K562 (cell line): ENCODE data around the gene SPATA21. TPM values are rescaled to one million over a fixed set of nuclear protein-coding genes. Genes with fewer than 3 reads are reported as not detected.

Experiments used
- GATA2 ChIP-seq: sonication (generic); formaldehyde crosslinking; IDR thresholded peaks from 2 replicates; pipeline ENCODE4 v1.4.0; 2020; ENCODE audit warnings: mild to moderate bottlenecking, missing genetic modification reagents
- IRF2 ChIP-seq: sonication (generic); formaldehyde crosslinking; IDR thresholded peaks from 2 replicates; pipeline ENCODE4 v1.8.1; 2022; ENCODE audit warnings: mild to moderate bottlenecking, missing genetic modification reagents
- NBN ChIP-seq: fragments of 450-650 bp; IDR thresholded peaks from 2 replicates; pipeline ENCODE4 v1.6.1; 2016; ENCODE audit warnings: low read depth, mild to moderate bottlenecking
- NFATC3 ChIP-seq: fragments of 450-650 bp; IDR thresholded peaks from 2 replicates; pipeline ENCODE4 v1.6.1; 2017; ENCODE audit warnings: mild to moderate bottlenecking
- NFYB ChIP-seq: IDR thresholded peaks from 2 replicates; pipeline ENCODE4 v1.6.1; 2011; ENCODE audit warnings: mild to moderate bottlenecking, moderate library complexity; ENCODE audit not compliant: insufficient read length; ENCODE audit errors: extremely low read depth
- NR1H2 ChIP-seq: sonication (generic); formaldehyde crosslinking; IDR thresholded peaks from 2 replicates; pipeline ENCODE4 v1.4.0; 2020; ENCODE audit warnings: mild to moderate bottlenecking, missing genetic modification reagents
- PML ChIP-seq: IDR thresholded peaks from 2 replicates; pipeline ENCODE4 v1.6.1; 2012; ENCODE audit warnings: low read length, inconsistent platforms
- PRPF4 ChIP-seq: fragments of 200-400 bp; formaldehyde crosslinking; IDR thresholded peaks from one replicate; pipeline ENCODE4 v1.6.1; 2017; ENCODE audit warnings: low read length, low read depth, mild to moderate bottlenecking; ENCODE audit not compliant: insufficient read depth, poor library complexity, severe bottlenecking
- RBM39 ChIP-seq: fragments of 200-400 bp; formaldehyde crosslinking; optimal IDR thresholded peaks from 2 replicates; pipeline ENCODE3; 2018; ENCODE audit warnings: low read depth, low read length
- SAP30 ChIP-seq: fragments of 200-600 bp; sonication (generic); IDR thresholded peaks from 2 replicates; pipeline ENCODE4 v1.6.1; 2012; ENCODE audit warnings: borderline replicate concordance, low read depth, mild to moderate bottlenecking, moderate library complexity, low read length, control low read depth, inconsistent platforms; ENCODE audit not compliant: insufficient read depth, poor library complexity, severe bottlenecking
- SNIP1 ChIP-seq: fragments of 450-650 bp; IDR thresholded peaks from 2 replicates; pipeline ENCODE4 v1.7.1; 2017; ENCODE audit warnings: low read depth, mild to moderate bottlenecking
- SNRNP70 ChIP-seq: fragments of 200-400 bp; formaldehyde crosslinking; optimal IDR thresholded peaks from 2 replicates; pipeline ENCODE3; 2017; ENCODE audit warnings: low read depth, low read length
- TCFL5 ChIP-seq: fragments of 250-450 bp; sonication (Bioruptor Pico); conservative IDR thresholded peaks from 2 replicates; pipeline ENCODE4 v1.6.1; 2021; ENCODE audit warnings: mild to moderate bottlenecking, moderate library complexity, matching md5 sums
- TRIM24 ChIP-seq, 2 experiments: fragments of 450-650 bp; IDR thresholded peaks; 2 replicates each; pipeline ENCODE4 v1.6.1; 2016
- ZNF324 ChIP-seq: fragments of 250-450 bp; sonication (Bioruptor Pico); IDR thresholded peaks from 2 replicates; pipeline ENCODE4 v1.4.0; 2020; ENCODE audit warnings: mild to moderate bottlenecking
- ZNF57 ChIP-seq: fragments of 450-650 bp; formaldehyde crosslinking; IDR thresholded peaks from 2 replicates; pipeline ENCODE4 v1.4.0; 2020; ENCODE audit warnings: mild to moderate bottlenecking, moderate library complexity
- polyA plus RNA-seq, 8 experiments: library from polyadenylated mRNA; depleted of rRNA in 4 of 8; stranded (reverse) in 5 of 8; unstranded in 3 of 8; fragments of >200 nt; fragmentation: Nextera tagmentation in 2 of 8; fragmentation: Illumina TruSeq in 1 of 8; extraction: Ambion mirVana in 2 of 8; extraction: Trizol in 1 of 8; gene quantifications; 2 replicates each; pipeline versions ENCODE4 v1.2.1 to v1.2.3, GENCODE V29; 2011 to 2014; ENCODE audit warnings: inconsistent platforms in 1 of 8, missing spikeins in 1 of 8
- total RNA-seq, 7 experiments: library from RNA; depleted of rRNA in 6 of 7; stranded (reverse); fragments of >200 nt in 6 of 7; fragmentation: Illumina TruSeq in 2 of 7; extraction: Trizol in 2 of 7; gene quantifications; 2 replicates each; pipeline versions ENCODE4 v1.2.1 to v1.2.3, GENCODE V29; 2011 to 2021; ENCODE audit warnings: low replicate concordance in 1 of 7
- TF ChIP-seq, protein P1 (sequence below): fragments of 450-650 bp; IDR thresholded peaks from 2 replicates; pipeline ENCODE4 v1.6.1; 2017; ENCODE audit warnings: antibody characterized with exemption, mild to moderate bottlenecking
- TF ChIP-seq, protein P2 (sequence below): sonication (generic); formaldehyde crosslinking; IDR thresholded peaks from 2 replicates; pipeline ENCODE4 v1.8.1; 2023; ENCODE audit warnings: mild to moderate bottlenecking, missing genetic modification reagents
- TF ChIP-seq, protein P3 (sequence below): fragments of 250-450 bp; sonication (Bioruptor Pico); IDR thresholded peaks from 2 replicates; pipeline ENCODE4 v1.6.1; 2021; ENCODE audit warnings: mild to moderate bottlenecking
- TF ChIP-seq, protein P4 (sequence below): fragments of 200-800 bp; sonication (Bioruptor generic); IDR thresholded peaks from 2 replicates; pipeline ENCODE4 v1.6.1; 2017; ENCODE audit warnings: missing genetic modification characterization, missing compliant biosample characterization
- TF ChIP-seq, protein P5 (sequence below): fragments of 250-450 bp; sonication (Bioruptor Pico); IDR thresholded peaks from 2 replicates; pipeline ENCODE4 v1.9.0; 2021; ENCODE audit warnings: mild to moderate bottlenecking

The SPATA21 gene
- total and polyA plus RNA-seq, 9 of the 15 experiments (the other 6 are each of a cell fraction or from before 2014, with no cell fraction given), result 0.10 to 0.36 (median 0.13) TPM; not detected in 3

DNA sequence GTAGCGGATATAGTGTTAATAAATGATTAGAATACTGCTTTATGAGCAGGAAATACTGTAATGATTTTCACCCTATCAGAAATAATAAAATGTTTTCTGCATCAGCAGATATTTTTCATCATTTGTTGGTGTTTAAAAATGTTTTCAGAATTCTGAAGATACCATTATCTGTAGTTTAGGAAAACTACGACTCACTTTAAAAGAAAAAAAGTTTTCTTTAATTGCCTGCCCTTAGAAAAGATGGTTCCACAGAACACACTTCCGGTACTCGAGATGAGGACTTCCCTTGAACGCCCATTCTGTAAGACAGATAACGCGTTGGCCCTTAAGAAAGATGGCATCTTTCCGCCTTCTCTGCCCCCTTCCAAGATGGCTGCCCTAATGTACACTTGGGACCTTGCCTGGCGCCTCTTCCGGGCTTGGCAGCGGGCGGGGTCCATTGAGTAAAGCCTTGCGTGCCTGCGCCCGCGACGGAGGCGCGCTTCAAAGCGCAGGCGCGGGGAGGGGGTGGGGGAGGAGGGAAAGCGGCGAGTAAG is 70.4 kb downstream of the SPATA21 start, which contains the start of gene SZRD1 (continued):
- TF ChIP-seq TCFL5, result no peak
- TF ChIP-seq SNIP1, result no peak
- no peak for TF ChIP-seq IRF2
- no peak for TF ChIP-seq ZNF324
- TF ChIP-seq ZNF57 (CRISPR knock-in tag), result no peak
- TF ChIP-seq SNRNP70, result no peak
- no peak for TF ChIP-seq PML
- TF ChIP-seq, protein P1, sequence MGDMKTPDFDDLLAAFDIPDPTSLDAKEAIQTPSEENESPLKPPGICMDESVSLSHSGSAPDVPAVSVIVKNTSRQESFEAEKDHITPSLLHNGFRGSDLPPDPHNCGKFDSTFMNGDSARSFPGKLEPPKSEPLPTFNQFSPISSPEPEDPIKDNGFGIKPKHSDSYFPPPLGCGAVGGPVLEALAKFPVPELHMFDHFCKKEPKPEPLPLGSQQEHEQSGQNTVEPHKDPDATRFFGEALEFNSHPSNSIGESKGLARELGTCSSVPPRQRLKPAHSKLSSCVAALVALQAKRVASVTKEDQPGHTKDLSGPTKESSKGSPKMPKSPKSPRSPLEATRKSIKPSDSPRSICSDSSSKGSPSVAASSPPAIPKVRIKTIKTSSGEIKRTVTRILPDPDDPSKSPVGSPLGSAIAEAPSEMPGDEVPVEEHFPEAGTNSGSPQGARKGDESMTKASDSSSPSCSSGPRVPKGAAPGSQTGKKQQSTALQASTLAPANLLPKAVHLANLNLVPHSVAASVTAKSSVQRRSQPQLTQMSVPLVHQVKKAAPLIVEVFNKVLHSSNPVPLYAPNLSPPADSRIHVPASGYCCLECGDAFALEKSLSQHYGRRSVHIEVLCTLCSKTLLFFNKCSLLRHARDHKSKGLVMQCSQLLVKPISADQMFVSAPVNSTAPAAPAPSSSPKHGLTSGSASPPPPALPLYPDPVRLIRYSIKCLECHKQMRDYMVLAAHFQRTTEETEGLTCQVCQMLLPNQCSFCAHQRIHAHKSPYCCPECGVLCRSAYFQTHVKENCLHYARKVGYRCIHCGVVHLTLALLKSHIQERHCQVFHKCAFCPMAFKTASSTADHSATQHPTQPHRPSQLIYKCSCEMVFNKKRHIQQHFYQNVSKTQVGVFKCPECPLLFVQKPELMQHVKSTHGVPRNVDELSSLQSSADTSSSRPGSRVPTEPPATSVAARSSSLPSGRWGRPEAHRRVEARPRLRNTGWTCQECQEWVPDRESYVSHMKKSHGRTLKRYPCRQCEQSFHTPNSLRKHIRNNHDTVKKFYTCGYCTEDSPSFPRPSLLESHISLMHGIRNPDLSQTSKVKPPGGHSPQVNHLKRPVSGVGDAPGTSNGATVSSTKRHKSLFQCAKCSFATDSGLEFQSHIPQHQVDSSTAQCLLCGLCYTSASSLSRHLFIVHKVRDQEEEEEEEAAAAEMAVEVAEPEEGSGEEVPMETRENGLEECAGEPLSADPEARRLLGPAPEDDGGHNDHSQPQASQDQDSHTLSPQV, result peak; percentile 68; the same call in 1 of the 2 replicates
- no peak; the same call in none of the 2 replicates for TF ChIP-seq GATA2 (CRISPR knock-in tag)
- no peak for TF ChIP-seq NFYB
- no peak for TF ChIP-seq NBN
- peak; percentile 18; the same call in 1 of the 2 replicates for TF ChIP-seq NFATC3
- TF ChIP-seq, protein P2, sequence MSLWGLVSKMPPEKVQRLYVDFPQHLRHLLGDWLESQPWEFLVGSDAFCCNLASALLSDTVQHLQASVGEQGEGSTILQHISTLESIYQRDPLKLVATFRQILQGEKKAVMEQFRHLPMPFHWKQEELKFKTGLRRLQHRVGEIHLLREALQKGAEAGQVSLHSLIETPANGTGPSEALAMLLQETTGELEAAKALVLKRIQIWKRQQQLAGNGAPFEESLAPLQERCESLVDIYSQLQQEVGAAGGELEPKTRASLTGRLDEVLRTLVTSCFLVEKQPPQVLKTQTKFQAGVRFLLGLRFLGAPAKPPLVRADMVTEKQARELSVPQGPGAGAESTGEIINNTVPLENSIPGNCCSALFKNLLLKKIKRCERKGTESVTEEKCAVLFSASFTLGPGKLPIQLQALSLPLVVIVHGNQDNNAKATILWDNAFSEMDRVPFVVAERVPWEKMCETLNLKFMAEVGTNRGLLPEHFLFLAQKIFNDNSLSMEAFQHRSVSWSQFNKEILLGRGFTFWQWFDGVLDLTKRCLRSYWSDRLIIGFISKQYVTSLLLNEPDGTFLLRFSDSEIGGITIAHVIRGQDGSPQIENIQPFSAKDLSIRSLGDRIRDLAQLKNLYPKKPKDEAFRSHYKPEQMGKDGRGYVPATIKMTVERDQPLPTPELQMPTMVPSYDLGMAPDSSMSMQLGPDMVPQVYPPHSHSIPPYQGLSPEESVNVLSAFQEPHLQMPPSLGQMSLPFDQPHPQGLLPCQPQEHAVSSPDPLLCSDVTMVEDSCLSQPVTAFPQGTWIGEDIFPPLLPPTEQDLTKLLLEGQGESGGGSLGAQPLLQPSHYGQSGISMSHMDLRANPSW (CRISPR knock-in tag), result no peak
- no peak for TF ChIP-seq TRIM24 (IDR thresholded peaks at IDR 0.05)
- TF ChIP-seq PRPF4, result no peak
- no peak for TF ChIP-seq NR1H2 (CRISPR knock-in tag)
- TF ChIP-seq, protein P3, sequence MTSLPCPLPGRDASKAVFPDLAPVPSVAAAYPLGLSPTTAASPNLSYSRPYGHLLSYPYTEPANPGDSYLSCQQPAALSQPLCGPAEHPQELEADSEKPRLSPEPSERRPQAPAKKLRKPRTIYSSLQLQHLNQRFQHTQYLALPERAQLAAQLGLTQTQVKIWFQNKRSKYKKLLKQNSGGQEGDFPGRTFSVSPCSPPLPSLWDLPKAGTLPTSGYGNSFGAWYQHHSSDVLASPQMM (CRISPR knock-in tag), result no peak
- TF ChIP-seq, protein P4, sequence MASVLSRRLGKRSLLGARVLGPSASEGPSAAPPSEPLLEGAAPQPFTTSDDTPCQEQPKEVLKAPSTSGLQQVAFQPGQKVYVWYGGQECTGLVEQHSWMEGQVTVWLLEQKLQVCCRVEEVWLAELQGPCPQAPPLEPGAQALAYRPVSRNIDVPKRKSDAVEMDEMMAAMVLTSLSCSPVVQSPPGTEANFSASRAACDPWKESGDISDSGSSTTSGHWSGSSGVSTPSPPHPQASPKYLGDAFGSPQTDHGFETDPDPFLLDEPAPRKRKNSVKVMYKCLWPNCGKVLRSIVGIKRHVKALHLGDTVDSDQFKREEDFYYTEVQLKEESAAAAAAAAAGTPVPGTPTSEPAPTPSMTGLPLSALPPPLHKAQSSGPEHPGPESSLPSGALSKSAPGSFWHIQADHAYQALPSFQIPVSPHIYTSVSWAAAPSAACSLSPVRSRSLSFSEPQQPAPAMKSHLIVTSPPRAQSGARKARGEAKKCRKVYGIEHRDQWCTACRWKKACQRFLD, result peak; percentile 97
- TF ChIP-seq SAP30, result peak; percentile 95
- TF ChIP-seq, protein P5, sequence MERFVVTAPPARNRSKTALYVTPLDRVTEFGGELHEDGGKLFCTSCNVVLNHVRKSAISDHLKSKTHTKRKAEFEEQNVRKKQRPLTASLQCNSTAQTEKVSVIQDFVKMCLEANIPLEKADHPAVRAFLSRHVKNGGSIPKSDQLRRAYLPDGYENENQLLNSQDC (CRISPR knock-in tag), result no peak
- TF ChIP-seq RBM39, result no peak
